ENCODE data around the gene RNASE13.
A peak's percentile ranks its signal among the peaks of the same experiment; 100 is the strongest.
"Not testable (repeated sequence)": the region's sequence is repeated elsewhere in the genome, so short reads cannot be mapped to it uniquely, and the experiment has no call there.

Gene RNASE13

GRCh38 chr14:20989787-20990600 lies 44.6 kb downstream of the RNASE13 start, which contains the start of gene METTL17:
Gene METTL17 (plus strand): TSS chr14:20989980. CDS start chr14:20990003, 23 bp downstream.
- DNase-seq = peak; percentile 44 to 96 (median 87)

DNA sequence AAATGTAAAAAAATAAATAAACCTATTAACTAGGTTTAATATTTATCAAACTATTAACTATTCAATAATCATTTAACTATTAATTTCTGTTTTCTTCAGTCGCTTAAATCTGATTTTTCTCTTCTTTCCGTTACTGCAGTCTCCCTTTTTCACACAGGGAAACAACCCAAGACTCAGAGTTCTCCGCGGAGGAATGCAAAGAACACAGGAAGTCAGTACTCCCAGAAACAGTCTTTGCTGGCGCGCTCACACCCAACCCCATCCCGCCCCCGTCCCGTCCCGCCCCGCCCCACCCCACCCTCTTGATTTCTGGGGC lies 45.2 kb downstream of the RNASE13 start:
- DNase-seq = no peak

DNA sequence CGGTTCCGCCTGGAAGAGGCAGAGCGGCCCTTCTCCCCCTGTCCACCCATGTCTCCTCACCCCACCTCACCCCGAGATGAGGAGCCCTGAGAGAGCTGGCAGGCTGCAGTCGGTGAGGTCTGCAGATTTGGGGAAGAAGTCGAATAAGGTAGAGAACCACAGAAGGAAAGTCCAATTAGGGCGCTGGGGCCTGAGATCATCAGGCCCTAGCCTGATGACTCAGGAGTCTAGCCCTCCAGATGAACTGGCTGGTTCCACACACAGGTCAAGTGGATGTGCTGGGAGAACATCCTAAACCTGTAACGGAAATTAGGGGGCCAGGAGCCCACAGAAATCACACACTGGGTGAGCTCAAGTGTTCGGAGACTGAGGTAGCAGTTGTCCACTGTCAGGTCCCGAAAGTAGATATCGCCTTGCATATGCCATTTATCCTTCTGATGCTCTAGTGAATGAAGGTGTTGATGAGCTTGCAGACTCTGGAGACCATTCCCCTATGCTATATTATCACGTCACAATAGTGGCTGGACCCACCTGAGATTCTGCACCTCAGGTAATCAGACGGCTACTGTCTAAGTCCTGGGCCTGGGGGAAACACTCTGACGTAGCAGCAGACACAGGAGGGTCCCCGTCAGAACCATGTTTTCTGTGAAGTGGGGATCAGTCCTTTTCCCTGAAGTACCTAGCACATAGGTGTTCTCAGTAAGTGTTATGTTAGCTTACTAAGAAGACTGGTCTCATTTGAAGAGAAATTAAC lies 45.7 kb downstream of the RNASE13 start:
- DNase-seq = no peak

DNA sequence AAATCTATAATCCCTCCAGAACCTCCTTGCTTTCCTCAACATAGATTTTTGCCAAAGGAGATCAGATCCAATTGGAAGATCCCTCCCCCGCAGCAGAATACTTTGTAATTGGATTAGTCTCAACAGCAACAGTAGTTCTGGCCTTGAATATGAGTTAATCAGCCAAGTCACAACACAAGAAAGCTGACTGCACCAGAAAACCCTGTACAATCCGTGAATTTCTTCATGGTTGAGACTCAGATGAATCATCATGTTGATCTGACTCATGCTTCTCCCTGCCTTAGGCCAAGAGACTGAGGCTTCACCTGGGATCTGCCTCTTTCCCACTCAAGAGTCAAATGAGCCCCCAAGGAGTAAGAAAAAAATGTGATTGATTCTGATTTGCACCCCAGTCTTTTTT lies 47.8 kb downstream of the RNASE13 start:
- DNase-seq = peak in 6 of 56 donors; percentile 8 to 34 (median 12)

- DNase-seq = not testable (repeated sequence)
These were observed 49.0 kb downstream of the RNASE13 start for GRCh38 chr14:20985650-20986049.

Data from nucleus accumbens (tissue), 56 donors.